H1 (cell line): Measurements from ENCODE around the gene SLC4A9. TPM values are rescaled to one million over a fixed set of nuclear protein-coding genes. Genes with fewer than 3 reads are reported as not detected.

ENCODE experiments used
- CTCF ChIA-PET: fragments of 300-600 bp; sonication (Branson Sonifier 250); formaldehyde crosslinking; loops from one replicate; lab custom pipeline; 2021; ENCODE audit not compliant: partially characterized antibody; lab: Charles Lee
- POLR2A ChIA-PET: fragments of 300-600 bp; sonication (Branson Sonifier 250); formaldehyde crosslinking; loops from one replicate; lab custom pipeline; 2021; ENCODE audit warnings: inconsistent platforms; ENCODE audit not compliant: partially characterized antibody; lab: Charles Lee
- DNase-seq, 2 experiments: peaks; one replicate each; pipeline versions ENCODE4 v3.0.0 to v3.0.0-alpha.2; 2010 to 2022; ENCODE audit warnings: low spot score in 2 of 2, low read depth in 1 of 2, mixed read lengths in 1 of 2
- FAIRE-seq: peaks from 2 replicates; lab custom pipeline; 2011; peaks lifted over from hg19 to GRCh38; lab: Jason Lieb, UNC
- H2AFZ ChIP-seq: 2 replicates; pipeline ENCODE4 v1.8.1; 2012; ENCODE audit warnings: low read length, inconsistent platforms
- H2AK5ac ChIP-seq: 2 replicates; pipeline ENCODE4 v1.6.1; 2013; ENCODE audit warnings: low read depth, low read length
- H2BK120ac ChIP-seq: replicated peaks from 2 replicates; pipeline ENCODE3; 2013; ENCODE audit warnings: low read depth, low read length, inconsistent platforms
- H2BK12ac ChIP-seq: 2 replicates; pipeline ENCODE4 v1.6.1; 2013; ENCODE audit warnings: low read depth, low read length
- H2BK15ac ChIP-seq: 2 replicates; pipeline ENCODE4 v1.6.1; 2013; ENCODE audit warnings: low read length
- H2BK20ac ChIP-seq: 2 replicates; pipeline ENCODE4 v1.6.1; 2013; ENCODE audit warnings: low read length
- H2BK5ac ChIP-seq: 2 replicates; pipeline ENCODE4 v1.6.1; 2013; ENCODE audit warnings: low read depth, low read length
- H3K14ac ChIP-seq: 2 replicates; pipeline ENCODE4 v1.6.1; 2013; ENCODE audit warnings: inconsistent platforms; ENCODE audit not compliant: insufficient read length
- H3K18ac ChIP-seq: 2 replicates; pipeline ENCODE4 v1.6.1; 2013; ENCODE audit warnings: low read length; ENCODE audit errors: extremely low read depth
- H3K23ac ChIP-seq: 2 replicates; pipeline ENCODE4 v1.6.1; 2013; ENCODE audit warnings: inconsistent platforms; ENCODE audit not compliant: insufficient read length
- H3K23me2 ChIP-seq: 2 replicates; pipeline ENCODE4 v1.6.1; 2013; ENCODE audit warnings: low read depth, low read length
- H3K27ac ChIP-seq: 2 replicates; pipeline ENCODE4 v1.6.1; 2011; ENCODE audit warnings: low read depth, low read length, inconsistent platforms
- H3K27me3 ChIP-seq, 4 experiments: replicated peaks in 1 of 4; 1 replicate in 1 of 4; 2 replicates in 3 of 4; pipeline versions ENCODE4 v1.6.1 to v1.8.1; 2011 to 2013; ENCODE audit warnings: low read length in 3 of 4, mild to moderate bottlenecking in 3 of 4, inconsistent platforms in 2 of 4, mixed read lengths in 2 of 4, moderate library complexity in 1 of 4; ENCODE audit not compliant: control insufficient read depth in 3 of 4, insufficient read depth in 3 of 4; ENCODE audit errors: extremely low read depth in 1 of 4
- H3K36me3 ChIP-seq, 4 experiments: 2 replicates each; pipeline versions ENCODE4 v1.6.1 to v1.8.1; 2011 to 2013; ENCODE audit warnings: mild to moderate bottlenecking in 4 of 4, low read length in 3 of 4, moderate library complexity in 2 of 4, control low read depth in 1 of 4, inconsistent platforms in 1 of 4; ENCODE audit not compliant: insufficient read depth in 4 of 4, control insufficient read depth in 2 of 4
- H3K4ac ChIP-seq: replicated peaks from 2 replicates; pipeline ENCODE3; 2013; ENCODE audit warnings: low read length, low read depth, mixed read lengths, inconsistent platforms; ENCODE audit not compliant: insufficient read length
- H3K4me1 ChIP-seq, 4 experiments: replicated peaks in 1 of 4; 1 replicate in 1 of 4; 2 replicates in 3 of 4; pipeline versions ENCODE4 v1.6.1 to v1.8.1; 2011 to 2013; ENCODE audit warnings: low read length in 3 of 4, inconsistent platforms in 2 of 4, mixed read lengths in 1 of 4; ENCODE audit not compliant: insufficient read depth in 4 of 4, control insufficient read depth in 3 of 4
- H3K4me2 ChIP-seq, 2 experiments: 2 replicates each; pipeline versions ENCODE4 v1.6.1 to v1.8.1; 2011 to 2013; ENCODE audit warnings: low read depth in 2 of 2, low read length in 2 of 2, control low read depth in 1 of 2, inconsistent platforms in 1 of 2, mild to moderate bottlenecking in 1 of 2; ENCODE audit not compliant: insufficient read depth in 1 of 2
- H3K4me3 ChIP-seq, 4 experiments: fragments of 200-600, 300-600 bp in 1 of 4; sonication (generic), shearing (Covaris generic), sonication (Bioruptor Twin) in 1 of 4; 2 replicates each; pipeline versions ENCODE4 v1.5.1 to v1.8.1; 2011 to 2016; ENCODE audit warnings: low read length in 4 of 4, low read depth in 3 of 4, control low read depth in 2 of 4, inconsistent platforms in 2 of 4, mild to moderate bottlenecking in 2 of 4, mixed read lengths in 1 of 4, moderate library complexity in 1 of 4; ENCODE audit not compliant: insufficient read depth in 2 of 4; ENCODE audit errors: extremely low read depth in 1 of 4
- H3K56ac ChIP-seq: replicated peaks from 2 replicates; pipeline ENCODE3; 2013; ENCODE audit warnings: low read depth, mild to moderate bottlenecking, mixed read lengths, low read length, inconsistent platforms; ENCODE audit not compliant: insufficient read length
- H3K79me1 ChIP-seq: 2 replicates; pipeline ENCODE4 v1.6.1; 2013; ENCODE audit warnings: low read depth, low read length, control low read depth
- H3K79me2 ChIP-seq, 2 experiments: 2 replicates each; pipeline versions ENCODE4 v1.6.1 to v1.8.1; 2012 to 2013; ENCODE audit warnings: low read length in 2 of 2, mild to moderate bottlenecking in 2 of 2, inconsistent platforms in 1 of 2; ENCODE audit not compliant: insufficient read depth in 2 of 2, control insufficient read depth in 1 of 2
- H3K9ac ChIP-seq, 4 experiments: replicated peaks in 1 of 4; 1 replicate in 1 of 4; 2 replicates in 3 of 4; pipeline versions ENCODE4 v1.6.1 to v1.8.1; 2011 to 2013; ENCODE audit warnings: low read depth in 3 of 4, low read length in 3 of 4, control low read depth in 2 of 4, mild to moderate bottlenecking in 2 of 4, moderate library complexity in 2 of 4, inconsistent platforms in 1 of 4; ENCODE audit errors: extremely low read depth in 1 of 4
- H3K9me3 ChIP-seq, 2 experiments: 2 replicates each; pipeline versions ENCODE4 v1.6.1 to v1.8.1; 2012 to 2013; ENCODE audit warnings: mild to moderate bottlenecking in 2 of 2, moderate library complexity in 2 of 2, control low read depth in 1 of 2, inconsistent platforms in 1 of 2, low read depth in 1 of 2, low read length in 1 of 2, mixed read lengths in 1 of 2; ENCODE audit not compliant: insufficient read depth in 2 of 2
- H4K20me1 ChIP-seq, 2 experiments: replicated peaks in 1 of 2; 2 replicates each; pipeline versions ENCODE3 to v1.8.1; 2011 to 2013; ENCODE audit warnings: inconsistent platforms in 2 of 2, low read length in 2 of 2, mild to moderate bottlenecking in 1 of 2; ENCODE audit not compliant: insufficient read depth in 2 of 2, control insufficient read depth in 1 of 2
- H4K5ac ChIP-seq: 2 replicates; pipeline ENCODE4 v1.6.1; 2013; ENCODE audit warnings: low read length, low read depth, mixed read lengths, inconsistent platforms; ENCODE audit not compliant: insufficient read length
- H4K8ac ChIP-seq: 2 replicates; pipeline ENCODE4 v1.8.0; 2013; ENCODE audit warnings: mild to moderate bottlenecking, moderate library complexity, low read length, inconsistent platforms; ENCODE audit not compliant: insufficient read depth; ENCODE audit errors: extremely low read depth
- H4K91ac ChIP-seq: replicated peaks from 2 replicates; pipeline ENCODE3; 2013; ENCODE audit warnings: low read length, mixed read lengths, inconsistent platforms; ENCODE audit not compliant: insufficient read length
- ASH2L ChIP-seq: fragments of 200-600, 300-600 bp; sonication (generic); IDR thresholded peaks from one replicate; pipeline ENCODE4 v1.7.1; 2017; ENCODE audit warnings: low read length
- BCL11A ChIP-seq, 2 experiments: IDR thresholded peaks; one replicate each; pipeline ENCODE4 v1.6.1; 2011; ENCODE audit warnings: low read depth in 2 of 2, low read length in 2 of 2, mild to moderate bottlenecking in 2 of 2
- BRCA1 ChIP-seq: IDR thresholded peaks from 2 replicates; pipeline ENCODE4 v1.6.1; 2012; ENCODE audit warnings: low read depth, low read length, improper control_type of control experiment
- CBX8 ChIP-seq: fragments of 300-800, 300-1000 bp; sonication (generic); IDR thresholded peaks from 2 replicates; pipeline ENCODE4 v1.7.1; 2016; ENCODE audit warnings: low read depth, low read length, borderline replicate concordance
- E2F6 ChIP-seq: IDR thresholded peaks from 2 replicates; pipeline ENCODE4 v1.6.1; 2012; ENCODE audit warnings: inconsistent platforms
- EP300 ChIP-seq, 2 experiments: IDR thresholded peaks; 1 replicate in 1 of 2; 2 replicates in 1 of 2; pipeline ENCODE4 v1.6.1; 2011 to 2012; ENCODE audit warnings: low read depth in 2 of 2, low read length in 2 of 2, mild to moderate bottlenecking in 2 of 2, borderline replicate concordance in 1 of 2, inconsistent platforms in 1 of 2, moderate library complexity in 1 of 2
- KDM1A ChIP-seq: fragments of 200-600, 300-600 bp; sonication (generic); IDR thresholded peaks from 2 replicates; pipeline ENCODE4 v1.7.1; 2016; ENCODE audit warnings: mild to moderate bottlenecking, low read length, borderline replicate concordance
- POLR2A ChIP-seq, 2 experiments: IDR thresholded peaks; 1 replicate in 1 of 2; 2 replicates in 1 of 2; pipeline ENCODE4 v1.6.1; 2011; ENCODE audit warnings: low read depth in 2 of 2, low read length in 2 of 2, mild to moderate bottlenecking in 2 of 2; ENCODE audit errors: control extremely low read depth in 1 of 2
- POLR2AphosphoS5 ChIP-seq: IDR thresholded peaks from 2 replicates; pipeline ENCODE4 v1.6.1; 2011; ENCODE audit warnings: low read depth, low read length
- SP4 ChIP-seq: IDR thresholded peaks from 2 replicates; pipeline ENCODE4 v1.6.1; 2012; ENCODE audit warnings: low read length, inconsistent platforms
- WGBS, 2 experiments: shearing (Covaris generic) in 1 of 2; methylation state at CpG; one replicate each; pipeline versions ENCODE4 v1.1.6 to v1.1.7; 2013 to 2015; ENCODE audit warnings: low lambda C conversion rate in 2 of 2, mixed read lengths in 2 of 2, inconsistent platforms in 1 of 2, low coverage in 1 of 2, missing lambda C conversion rate in 1 of 2; ENCODE audit not compliant: insufficient replicate concordance in 2 of 2, insufficient coverage in 1 of 2, insufficient read length in 1 of 2; ENCODE audit errors: extremely low coverage in 1 of 2, missing lambda C conversion rate in 1 of 2; 5-methylcytosine and 5-hydroxymethylcytosine counted together
- polyA plus RNA-seq, 7 experiments: library from polyadenylated mRNA; depleted of rRNA in 3 of 7; stranded (reverse) in 5 of 7; unstranded in 2 of 7; fragments of >200 nt in 5 of 7; fragments of 200-250 nt in 2 of 7; gene quantifications; 1 replicate in 5 of 7; 2 replicates in 1 of 7; 4 replicates in 1 of 7; pipeline versions ENCODE4 v1.2.1 to v1.2.3, GENCODE V29; 2011 to 2013; ENCODE audit warnings: missing spikeins in 2 of 7, mixed read lengths in 2 of 7
- total RNA-seq: library from RNA; stranded (reverse); fragmentation: NEBNext Ultra II Directional; extraction: Animal tissue kit (Norgen Biotek cat#: 25700); gene quantifications from 2 replicates; pipeline ENCODE4 v1.2.1, GENCODE V29; 2021

SLC4A9 gene
- total and polyA plus RNA-seq, 2 of the 8 experiments (the other 6 are each of a cell fraction or from before 2014, with no cell fraction given), result 0.15 to 0.28 TPM

DNA sequence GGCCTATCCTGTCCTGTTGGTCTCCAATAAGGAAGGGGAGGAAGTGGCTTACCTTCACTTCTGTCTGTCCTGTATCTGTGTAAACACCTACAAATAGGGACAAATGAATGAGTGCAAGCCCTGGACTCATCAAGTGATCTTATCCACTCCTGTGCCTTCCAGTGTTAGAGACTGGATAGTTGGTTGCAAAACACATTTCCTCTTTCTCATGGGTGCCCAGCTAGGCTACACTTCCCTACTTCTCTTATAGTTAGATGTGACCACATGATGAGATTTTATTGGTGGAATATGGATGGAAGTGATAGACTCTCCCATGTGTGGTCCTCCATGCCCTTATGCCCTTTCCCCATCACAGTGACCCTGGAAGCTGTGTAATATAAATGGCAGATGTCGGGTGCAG is 40.2 kb upstream of the SLC4A9 start:
- no peak overlapping the region for H2BK120ac ChIP-seq
- 87% methylated on average over 1 of the region's 1 CpG; no CpG with 5 or more reads in 1 of the 2 experiments for WGBS, 2 experiments
- no peak overlapping the region for H3K23ac ChIP-seq
- ChIA-PET CTCF (interaction anchor here (1.4 to 1.6 kb wide), 2 partner anchors 9 to 59 kb away, joined by 3 to 4 read pairs; no protein-coding TSS in a partner anchor), POLR2A (no interaction called here)
- H2BK5ac ChIP-seq, result no peak overlapping the region
- H3K79me2 ChIP-seq, result no peaks in the 10 kb centered on the region
- no peak overlapping the region for H4K8ac ChIP-seq
- no peak overlapping the region for H2BK20ac ChIP-seq
- H3K9ac ChIP-seq, result no peak overlapping the region
- H2BK15ac ChIP-seq, result no peak overlapping the region
- no peak overlapping the region for H3K14ac ChIP-seq
- H4K91ac ChIP-seq, result no peak overlapping the region
- H2BK12ac ChIP-seq, result no peak overlapping the region
- H3K9me3 ChIP-seq, result no peaks in the 10 kb centered on the region
- DNase-seq (no peak), FAIRE-seq (no peak)
- no peak overlapping the region for H3K56ac ChIP-seq
- H3K18ac ChIP-seq, result no peak overlapping the region
- no peak overlapping the region for H3K27ac ChIP-seq
- no peaks in the 10 kb centered on the region for H3K79me1 ChIP-seq
- no peak overlapping the region for H3K4ac ChIP-seq
- H2AK5ac ChIP-seq, result no peak overlapping the region
- H2AFZ ChIP-seq, result no peak overlapping the region
- H3K36me3 ChIP-seq, result no peaks in the 10 kb centered on the region
- H4K20me1 ChIP-seq, result no peaks in the 10 kb centered on the region
- H3K23me2 ChIP-seq, result no peaks in the 10 kb centered on the region
- H3K4me1 ChIP-seq, result no peaks in the 10 kb centered on the region; a peak in 1 of 7 replicates
- no peak overlapping the region for H3K4me2 ChIP-seq
- no peak overlapping the region for H4K5ac ChIP-seq
- H3K27me3 ChIP-seq, result no peaks in the 10 kb centered on the region
- no peak overlapping the region for H3K4me3 ChIP-seq
- TF ChIP-seq KDM1A (no peak), EP300 (IDR thresholded peaks at IDR 0.05; ENCODE audit: borderline replicate concordance in 1 of 2, low read depth in 2 of 2, low read length in 2 of 2) (no peak), BCL11A (IDR thresholded peaks at IDR 0.05; ENCODE audit: low read depth in 2 of 2, low read length in 2 of 2) (no peak), ASH2L (no peak), CBX8 (no peak), BRCA1 (no peak), POLR2A (IDR thresholded peaks at IDR 0.05; ENCODE audit: control extremely low read depth in 1 of 2, low read depth in 2 of 2, low read length in 2 of 2) (no peak), SP4 (no peak), POLR2AphosphoS5 (no peak), E2F6 (no peak)
